Measurements from ENCODE around the gene TEDC2. TPM values are rescaled to one million over a fixed set of nuclear protein-coding genes. Genes with fewer than 3 reads are reported as not detected.

Gene TEDC2
- total and polyA plus RNA-seq, 10 of the 15 experiments (the other 5 are each of a cell fraction or from before 2014, with no cell fraction given) = 0.23 to 47.9 (median 19.1) TPM

GRCh38 chr16:2473999-2474876 lies 14.3 kb downstream of the TEDC2 start:
- H4K20me1 ChIP-seq (ENCODE audit: control insufficient read depth, insufficient read depth) = no peaks in the 10 kb centered on the region
- H3K27ac ChIP-seq (ENCODE audit: control insufficient read depth, insufficient read depth) = peak overlapping the region; percentile 66; the same call in 1 of the 2 replicates
- WGBS (ENCODE audit: insufficient coverage, insufficient replicate concordance, low lambda C conversion rate, missing lambda C conversion rate) = 1% methylated on average over 94 of the region's 100 CpGs
- H3K4me2 ChIP-seq (ENCODE audit: control insufficient read depth, insufficient read depth) = peak overlapping the region; percentile 100
- peak overlapping the region; percentile 78 for H3K4me3 ChIP-seq
- in situ Hi-C loops (cut with MboI) (no loop called here), intact Hi-C loops (cut with micrococcal nuclease; ENCODE audit: unreplicated experiment) (no loop called here)
- peak overlapping the region; percentile 66 for H3K9ac ChIP-seq (ENCODE audit: control insufficient read depth, insufficient read depth, low read length)
- ChIA-PET RAD21 (ENCODE audit: unreplicated experiment) (interaction anchor here (1.6 to 1.8 kb wide), 3 partner anchors 12 to 45 kb away, joined by 5 to 8 read pairs (median 8); partner anchors contain the start of genes CCNF and TEDC2), CTCF (interaction anchor here (0.8 to 1.6 kb wide), 6 partner anchors 12 to 179 kb away, joined by 3 to 8 read pairs (median 4); partner anchors contain the start of gene TEDC2), SMC1A (ENCODE audit: uncharacterized antibody, unreplicated experiment) (no interaction called here), POLR2A (interaction anchor here (0.6 to 1.1 kb wide), 6 partner anchors 12 to 117 kb away, joined by 3 to 13 read pairs (median 5); partner anchors contain the start of gene TEDC2)
- peaks cover 14% of the 10 kb centered on the region for H3K4me1 ChIP-seq (ENCODE audit: control insufficient read depth, insufficient read depth, low read length)
- no peaks in the 10 kb centered on the region for H3K79me2 ChIP-seq (ENCODE audit: control insufficient read depth, insufficient read depth, low read length)
- peaks cover 0 to 2% of the 10 kb centered on the region in 2 experiments; a peak in 1 of 4 replicates for H3K27me3 ChIP-seq (replicated peaks in 1 of 2; ENCODE audit: control insufficient read depth in 2 of 2, insufficient read depth in 2 of 2, low read length in 1 of 2)
- ATAC-seq (peak; percentile 77), FAIRE-seq (no peak), DNase-seq (ENCODE audit: low read depth, low spot score) (no peak)
- no peaks in the 10 kb centered on the region for H3K9me3 ChIP-seq (replicated peaks; ENCODE audit: control insufficient read depth, insufficient read depth, low read length)
- peak overlapping the region; percentile 78 for H2AFZ ChIP-seq (ENCODE audit: control insufficient read depth, low read depth, low read length)
- H3K36me3 ChIP-seq (ENCODE audit: control insufficient read depth in 2 of 2, insufficient read depth in 2 of 2, low read length in 1 of 2) = no peaks in the 10 kb centered on the region
- no TSS peak for BruUV-seq (replicated peaks)
- TF ChIP-seq HDAC2 (IDR thresholded peaks at IDR 0.05) (no peak), PBX3 (IDR thresholded peaks at IDR 0.05; ENCODE audit: insufficient replicate concordance, low read depth, low read length) (no peak), IRF5 (IDR thresholded peaks at IDR 0.05; ENCODE audit: borderline replicate concordance) (no peak), MAX (IDR thresholded peaks at IDR 0.05; ENCODE audit: low read depth, low read length) (peak; percentile 67; the same call in 1 of the 2 replicates), EGR1 (IDR thresholded peaks at IDR 0.05; ENCODE audit: borderline replicate concordance in 1 of 2, low read depth in 2 of 2, low read length in 2 of 2) (peak in 1 of 2 experiments; percentile 20; a peak in 1 of 3 replicates), JUND (IDR thresholded peaks at IDR 0.05; ENCODE audit: low read depth, low read length) (no peak), ZNF274 (IDR thresholded peaks at IDR 0.05; ENCODE audit: insufficient read depth, insufficient read length) (no peak), HDAC6 (IDR thresholded peaks at IDR 0.05; ENCODE audit: unreplicated experiment) (no peak), BACH1 (IDR thresholded peaks at IDR 0.05; ENCODE audit: borderline replicate concordance) (peak; percentile 88), ZNF24 (IDR thresholded peaks at IDR 0.05) (no peak), TCF12 (IDR thresholded peaks at IDR 0.05; ENCODE audit: low read depth, low read length) (0 out of 2 replicates have a peak, but pooled peaks have one; percentile 14), ZNF687 (IDR thresholded peaks at IDR 0.05) (peak; percentile 83), EP300 (IDR thresholded peaks at IDR 0.05; ENCODE audit: borderline replicate concordance in 1 of 2, control insufficient read depth in 1 of 2, low read depth in 2 of 2, low read length in 2 of 2) (no peak), BHLHE40 (IDR thresholded peaks at IDR 0.05; ENCODE audit: borderline replicate concordance in 1 of 2, low read depth in 2 of 2, low read length in 1 of 2) (peak; percentile 72 to 89; a peak in 3 of 4 replicates)

Measured in GM12878 (cell line).